ENCODE measurements around the gene SDHB. TPM values are rescaled to one million over a fixed set of nuclear protein-coding genes. Genes with fewer than 3 reads are reported as not detected.

Gene SDHB
- total RNA-seq, 2 donors from 2014 or later, result 185 to 240 TPM

DNA sequence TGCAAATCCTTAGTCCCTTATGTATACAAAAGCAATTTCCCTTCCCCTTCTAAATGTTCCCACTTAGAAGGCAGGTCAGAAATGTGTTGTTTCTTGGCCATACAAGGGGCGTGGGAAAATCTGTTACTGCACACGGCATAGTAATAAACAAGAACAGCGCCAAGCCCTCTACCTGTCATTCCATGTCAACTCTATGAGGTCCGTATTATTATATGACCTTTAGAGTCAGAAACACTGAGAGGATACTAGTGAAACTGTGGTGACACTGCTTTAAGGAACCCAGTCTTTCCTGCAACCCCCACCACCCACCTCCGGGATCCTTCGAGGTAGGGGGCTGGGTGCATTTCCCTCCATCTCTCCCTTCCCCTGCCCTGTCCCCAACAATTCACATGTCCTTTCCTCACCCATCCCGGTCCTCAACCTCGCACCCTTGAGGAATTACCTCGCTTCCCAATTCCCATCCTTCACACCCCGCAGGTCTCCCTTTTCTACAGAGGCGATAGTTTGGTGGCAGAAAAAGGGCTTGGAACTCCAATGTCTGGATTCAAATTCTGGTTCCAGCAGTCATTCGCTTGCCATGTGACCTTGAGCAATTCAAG lies 647 bp downstream of the SDHB start:
- intact Hi-C loops (cut with DNase I, micrococcal nuclease), result no loop called here
- peak; percentile 54 for ATAC-seq
- DNase-seq, result no peak

- intact Hi-C loops (cut with DNase I, micrococcal nuclease), result no loop called here
- ATAC-seq (no peak), DNase-seq (no peak)
These were observed 1.2 kb downstream of the SDHB start for GRCh38 chr1:17052641-17053040.

- DNase-seq (no peak), ATAC-seq (no peak)
- intact Hi-C loops (cut with DNase I, micrococcal nuclease), result no loop called here
These were observed 1.8 kb downstream of the SDHB start for GRCh38 chr1:17052038-17052437.

GRCh38 chr1:17047924-17048323 lies 5.9 kb downstream of the SDHB start:
- DNase-seq (no peak), ATAC-seq (no peak)
- intact Hi-C loops (cut with DNase I, micrococcal nuclease), result loop anchor here (5.0 to 10.0 kb wide), 2 partner anchors 83 to 96 kb away; no protein-coding TSS in a partner anchor

DNA sequence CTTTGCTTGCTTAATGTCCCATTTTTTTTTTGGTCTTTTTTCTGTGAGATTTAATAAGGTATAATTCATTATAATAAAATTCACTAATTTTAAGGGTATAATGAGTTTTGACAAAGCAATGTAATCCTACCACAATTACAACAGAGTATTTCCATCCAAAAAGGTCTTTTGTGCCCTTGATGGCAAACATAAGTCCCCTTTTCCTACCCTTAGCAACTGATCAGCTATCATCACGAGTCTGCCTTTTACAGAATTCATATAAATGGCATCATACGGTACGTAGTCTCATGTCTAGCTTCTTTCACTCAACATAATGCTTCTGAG lies 7.5 kb downstream of the SDHB start:
- ATAC-seq, result no peak
- no peak for DNase-seq
- intact Hi-C loops (cut with DNase I, micrococcal nuclease), result loop anchor here (5.0 to 10.0 kb wide), 2 partner anchors 81 to 94 kb away; no protein-coding TSS in a partner anchor

DNA sequence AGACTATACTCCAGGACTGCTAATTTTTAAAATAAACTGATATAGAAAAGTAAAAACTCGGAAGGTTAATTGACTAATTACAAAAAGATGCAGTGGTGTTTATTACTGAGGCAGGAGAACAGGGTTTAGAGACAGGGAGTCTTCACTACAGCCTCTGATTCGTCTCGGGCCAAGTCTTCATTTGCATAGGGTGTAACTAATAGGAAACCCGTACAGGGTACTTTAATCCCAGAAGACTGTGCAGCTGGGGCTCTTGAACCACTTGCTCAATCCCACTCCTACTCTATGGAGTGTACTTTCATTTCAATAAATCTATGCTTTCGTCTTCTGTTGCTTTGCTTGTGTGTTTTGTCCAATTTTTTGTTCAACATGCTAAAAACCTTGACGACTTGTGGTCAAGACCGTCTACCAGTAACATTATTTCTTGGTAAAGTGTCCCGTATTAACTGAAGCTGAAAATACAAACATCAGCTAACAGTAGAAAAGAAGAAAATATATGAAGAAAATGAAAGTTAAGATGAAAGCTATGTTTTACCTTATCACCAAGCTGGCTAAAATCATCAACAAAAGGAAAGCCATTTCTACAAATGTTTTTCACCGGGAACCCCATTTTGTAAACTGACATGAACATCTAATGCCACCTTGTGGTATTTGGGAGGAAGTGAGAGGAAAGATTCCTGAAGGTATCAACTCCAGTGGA lies 8.0 kb downstream of the SDHB start:
- peak; percentile 50 for ATAC-seq
- intact Hi-C loops (cut with DNase I, micrococcal nuclease), result loop anchor here (5.0 to 10.0 kb wide), 2 partner anchors 81 to 93 kb away; no protein-coding TSS in a partner anchor
- no peak for DNase-seq

DNA sequence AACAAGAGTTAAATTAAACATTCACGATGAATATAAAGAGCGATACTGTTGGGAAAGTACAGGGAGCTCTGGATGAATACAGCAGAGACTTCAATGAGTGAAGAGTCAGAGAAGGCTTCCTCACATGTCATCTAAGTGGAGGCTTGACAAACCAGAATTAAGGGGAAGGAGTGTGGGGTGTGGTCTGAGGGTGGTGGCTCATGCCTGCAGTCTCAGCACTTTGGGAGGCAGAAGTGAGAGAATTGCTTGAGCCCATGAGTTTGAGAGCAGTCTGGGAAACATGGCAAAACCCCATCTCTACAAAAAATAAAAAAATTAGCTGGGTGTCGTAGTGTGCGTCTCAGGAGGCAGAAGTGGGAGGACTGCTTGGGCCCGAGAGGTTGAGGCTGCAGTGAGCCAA lies 8.7 kb downstream of the SDHB start:
- peak; percentile 25 for ATAC-seq

GRCh38 chr1:17043676-17044075 lies 10.2 kb downstream of the SDHB start:
- DNase-seq (no peak), ATAC-seq (no peak)
- intact Hi-C loops (cut with DNase I, micrococcal nuclease), result loop anchor here in 1 of 2 donors (10.0 kb wide), 1 partner anchor 79 kb away; no protein-coding TSS in a partner anchor

More for the DNA sequence above, 8.7 kb downstream of the SDHB start:
- no peak for DNase-seq
- intact Hi-C loops (cut with DNase I, micrococcal nuclease), result loop anchor here (5.0 to 10.0 kb wide), 2 partner anchors 80 to 93 kb away; no protein-coding TSS in a partner anchor

DNA sequence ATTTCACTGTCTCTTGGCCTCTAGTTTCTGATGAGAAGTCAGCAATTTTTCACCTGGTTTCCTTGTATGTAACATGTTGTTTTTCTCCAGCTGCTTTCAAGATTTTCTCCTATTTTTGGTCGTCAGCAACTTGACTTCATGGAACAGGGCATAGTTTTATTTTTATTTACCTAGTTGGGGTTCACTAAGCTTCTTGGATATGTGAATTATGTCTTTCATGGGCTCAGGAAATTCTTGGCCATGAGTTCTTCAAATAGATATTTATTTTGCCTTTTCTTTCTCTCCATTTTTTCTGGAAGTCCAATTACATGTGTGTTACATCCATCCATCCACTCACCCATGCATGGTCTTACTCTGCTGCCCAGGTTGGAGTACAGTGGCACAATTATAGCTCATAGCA lies 13.7 kb downstream of the SDHB start:
- no peak for ATAC-seq

GRCh38 chr1:17039522-17039921 lies 14.3 kb downstream of the SDHB start:
- DNase-seq, result no peak
- ATAC-seq, result no peak
- intact Hi-C loops (cut with DNase I, micrococcal nuclease), result no loop called here

More for the DNA sequence above, 13.7 kb downstream of the SDHB start:
- no peak for DNase-seq
- intact Hi-C loops (cut with DNase I, micrococcal nuclease), result loop anchor here in 1 of 2 donors (10.0 kb wide), 1 partner anchor 75 kb away; no protein-coding TSS in a partner anchor

- ATAC-seq (no peak), DNase-seq (no peak)
- intact Hi-C loops (cut with DNase I, micrococcal nuclease), result no loop called here
These were observed 20.4 kb downstream of the SDHB start for GRCh38 chr1:17033481-17033880.

DNA sequence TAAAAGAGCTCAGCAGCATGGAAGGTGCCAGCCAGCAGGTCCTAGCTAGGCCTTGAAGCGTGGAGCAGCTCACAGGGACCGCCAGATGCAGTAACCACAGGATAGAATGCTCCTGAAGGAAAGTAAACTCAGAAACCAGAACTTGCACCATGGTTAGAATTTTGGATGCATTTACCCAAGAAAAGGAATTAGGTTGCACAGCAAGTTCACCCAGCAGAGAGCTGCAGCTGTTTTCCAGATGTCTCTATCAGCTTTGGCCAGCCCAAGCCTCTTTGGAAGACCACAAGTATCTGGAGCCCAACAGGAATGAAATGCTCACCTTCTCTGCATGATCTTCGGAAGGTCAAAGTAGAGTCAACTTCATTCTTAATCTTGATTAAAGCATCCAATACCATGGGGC lies 21.1 kb downstream of the SDHB start:
- DNase-seq (no peak), ATAC-seq (no peak)
- intact Hi-C loops (cut with DNase I, micrococcal nuclease), result no loop called here

DNA sequence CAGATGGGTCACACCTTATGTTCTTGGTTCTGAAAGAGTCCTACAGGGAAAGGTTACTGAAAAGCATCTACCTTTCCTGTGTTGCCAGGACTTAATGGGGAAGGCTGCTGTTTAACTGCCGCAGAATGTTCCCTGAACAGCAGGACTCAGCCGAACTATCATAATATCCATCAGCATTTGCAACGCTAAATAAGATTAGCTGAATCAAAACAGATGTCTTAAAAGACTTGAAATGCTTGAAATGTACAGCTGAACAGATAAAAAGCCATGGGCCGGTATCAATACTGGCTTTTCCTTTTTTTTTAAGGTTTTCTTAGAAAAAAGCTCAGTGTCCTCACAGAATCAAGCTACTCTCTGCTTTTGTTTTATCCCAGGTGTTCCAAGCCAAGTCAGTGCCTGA lies 22.4 kb downstream of the SDHB start:
- DNase-seq (no peak), ATAC-seq (no peak)
- intact Hi-C loops (cut with DNase I, micrococcal nuclease), result no loop called here

DNA sequence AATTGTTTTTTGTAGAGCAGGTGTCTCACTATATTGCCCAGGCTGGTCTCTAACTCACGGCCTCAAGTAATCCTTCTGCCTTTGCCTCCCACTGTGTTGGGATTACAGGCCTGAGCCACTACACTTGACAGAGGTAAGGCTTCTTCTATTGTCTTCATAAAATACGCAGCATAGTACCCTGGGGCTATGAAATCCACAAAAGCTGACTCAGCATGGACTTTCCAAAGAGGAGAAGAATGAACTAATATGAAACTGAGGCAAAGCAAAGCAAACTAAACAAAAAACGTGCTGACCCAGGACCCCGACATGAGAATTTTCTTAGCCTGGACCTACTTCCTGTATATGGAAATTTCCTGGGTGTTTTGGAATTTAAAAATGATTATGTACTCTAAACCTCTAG lies 23.6 kb downstream of the SDHB start:
- DNase-seq, result no peak
- ATAC-seq, result no peak
- intact Hi-C loops (cut with DNase I, micrococcal nuclease), result no loop called here

DNA sequence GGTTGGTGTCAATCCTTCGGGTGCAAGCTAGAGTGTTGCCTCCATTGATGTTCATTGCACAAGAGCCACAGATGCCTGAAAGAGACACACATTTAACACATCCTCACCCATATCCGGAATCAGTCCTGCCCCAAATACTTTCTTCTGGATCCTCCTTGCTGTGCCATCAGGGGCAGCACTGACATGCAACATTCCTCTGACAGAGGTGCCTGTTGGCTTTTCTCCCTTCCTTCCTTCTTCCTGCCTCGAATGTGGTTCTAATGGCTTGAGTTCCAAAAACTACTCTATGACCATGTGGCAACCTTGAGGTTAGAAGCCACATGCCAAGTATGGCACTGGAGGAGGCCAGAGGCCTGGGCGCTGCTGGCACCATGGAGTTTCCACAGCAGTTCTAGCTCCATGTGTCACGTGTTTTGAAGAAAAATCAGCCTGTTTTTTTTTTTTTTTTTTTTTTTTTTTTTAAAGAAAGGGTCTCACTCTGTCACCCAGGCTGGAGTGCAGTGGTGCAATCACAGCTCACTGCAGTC lies 25.1 kb downstream of the SDHB start:
- intact Hi-C loops (cut with DNase I, micrococcal nuclease), result no loop called here
- no peak for ATAC-seq
- no peak for DNase-seq

DNA sequence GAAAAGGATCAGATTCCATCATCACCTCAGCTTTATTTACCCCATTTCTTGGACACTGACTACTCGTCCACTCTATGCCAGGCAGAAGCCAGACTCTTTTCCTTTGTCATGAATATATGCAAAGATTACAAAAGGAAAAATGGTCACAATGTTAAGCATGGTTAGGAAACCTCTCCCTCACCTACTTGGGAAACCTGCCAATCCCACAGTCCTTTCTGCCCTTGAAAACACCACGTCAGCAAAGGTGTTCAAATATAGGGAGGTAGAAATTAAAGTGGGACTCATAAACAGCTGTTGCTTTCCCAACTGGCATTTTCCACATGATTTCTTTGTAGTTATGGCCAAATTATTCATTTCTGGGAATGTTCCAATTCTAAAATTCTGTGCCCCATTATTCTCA lies 25.9 kb downstream of the SDHB start:
- no peak for ATAC-seq
- no peak for DNase-seq
- intact Hi-C loops (cut with DNase I, micrococcal nuclease), result no loop called here

DNA sequence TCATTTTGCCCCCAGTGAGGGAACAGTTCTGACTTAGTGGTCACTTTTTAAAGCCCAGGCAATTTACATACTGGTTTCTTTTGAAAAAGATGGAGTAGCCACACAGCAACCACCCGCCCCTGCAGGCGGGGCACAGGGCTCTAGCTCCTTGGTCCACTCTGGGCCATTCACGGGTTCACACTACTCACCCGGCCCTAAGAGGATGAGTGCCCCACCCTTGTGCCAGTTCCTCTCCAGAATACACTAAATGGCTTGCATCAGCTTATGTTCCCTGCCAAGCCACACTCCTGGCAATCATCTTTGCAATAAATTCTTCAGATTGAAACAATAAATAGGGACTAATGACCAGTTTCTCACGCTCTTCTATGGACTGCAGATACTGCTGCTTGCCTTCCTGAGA lies 26.4 kb downstream of the SDHB start:
- intact Hi-C loops (cut with DNase I, micrococcal nuclease), result no loop called here
- DNase-seq (no peak), ATAC-seq (peak; percentile 46)

DNA sequence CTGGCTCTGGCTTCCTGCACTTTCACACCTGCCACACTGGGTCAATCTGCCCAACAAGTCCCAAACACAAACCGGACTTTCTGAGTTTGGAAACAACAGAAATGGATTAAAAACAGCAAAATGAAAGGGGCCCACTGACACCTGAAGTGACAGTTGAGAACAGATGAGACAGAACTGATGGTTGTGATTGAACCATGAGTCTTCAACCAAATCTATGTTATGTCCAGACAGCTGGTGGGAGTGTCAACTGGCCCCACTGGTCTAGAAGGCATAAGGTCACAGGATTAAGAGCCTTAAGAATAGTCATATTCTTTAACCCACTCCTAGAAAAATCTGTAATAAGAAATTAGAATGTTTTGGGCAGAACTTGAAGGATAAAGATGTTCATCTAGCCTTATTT lies 29.1 kb downstream of the SDHB start:
- ATAC-seq, result no peak
- intact Hi-C loops (cut with DNase I, micrococcal nuclease), result no loop called here

GRCh38 chr1:17023573-17023972 lies 30.3 kb downstream of the SDHB start:
- DNase-seq, result no peak
- intact Hi-C loops (cut with DNase I, micrococcal nuclease), result no loop called here
- no peak for ATAC-seq

More for the DNA sequence above, 29.1 kb downstream of the SDHB start:
- no peak for DNase-seq

DNA sequence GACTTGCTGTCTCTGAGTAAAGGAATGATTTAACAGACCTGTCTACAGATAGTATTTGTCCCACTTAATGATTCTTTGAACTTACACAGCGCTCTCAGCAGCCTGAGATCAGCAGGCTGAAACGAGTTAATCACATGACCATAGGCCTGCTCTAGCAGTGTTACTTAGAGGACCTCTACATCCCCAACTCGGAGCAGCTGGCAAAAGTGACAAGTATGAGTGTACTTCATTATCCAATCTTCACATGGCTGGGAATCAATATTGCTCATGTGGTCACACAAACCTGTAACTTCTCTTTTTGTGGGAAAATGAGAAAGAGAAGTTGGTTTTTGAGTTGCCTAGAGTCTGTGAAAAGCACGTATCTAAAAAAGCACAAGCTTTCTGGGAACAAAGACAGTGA lies 30.7 kb downstream of the SDHB start:
- intact Hi-C loops (cut with DNase I, micrococcal nuclease), result no loop called here
- DNase-seq, result no peak
- no peak for ATAC-seq

Data from left colon (tissue), 2 donors.